ENCODE measurements around the gene ARMC10.
"Not testable (repeated sequence)": the region's sequence is repeated elsewhere in the genome, so short reads cannot be mapped to it uniquely, and the experiment has no call there.

ARMC10 gene

DNA sequence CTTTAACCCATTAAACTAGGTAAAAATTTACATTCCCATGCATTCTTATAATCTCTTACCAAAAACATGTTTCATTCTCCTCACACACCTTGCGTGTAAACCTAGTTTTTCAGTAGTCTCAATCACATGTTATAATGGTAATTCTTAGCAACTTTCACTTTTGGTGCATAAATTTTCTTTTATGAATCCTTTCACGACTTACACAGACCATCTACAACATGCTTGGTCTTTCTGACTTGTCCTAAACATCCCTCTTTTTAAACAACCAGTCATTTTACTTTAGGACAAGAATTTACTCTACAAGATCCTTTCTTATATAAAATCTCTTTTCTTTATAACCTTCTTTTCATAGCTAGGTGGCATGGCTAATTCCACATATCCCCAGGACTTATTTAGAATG, 26.1 kb upstream of the ARMC10 start:
- H4K12ac ChIP-seq (ENCODE audit: low read depth, low read length): no peak overlapping the region
- no peak overlapping the region for H3K9ac ChIP-seq (ENCODE audit: low read length)
- H4K8ac ChIP-seq (ENCODE audit: low read depth, low read length): no peak overlapping the region
- H3K4me1 ChIP-seq (ENCODE audit: control insufficient read depth in 1 of 2, insufficient read depth in 2 of 2, low read length in 2 of 2): no peaks in the 10 kb centered on the region
- no peak overlapping the region for H2AK5ac ChIP-seq (ENCODE audit: low read length)
- no peak overlapping the region for H3K23ac ChIP-seq (ENCODE audit: low read length)
- H3K4ac ChIP-seq (ENCODE audit: low read depth, low read length): no peak overlapping the region
- no peaks in the 10 kb centered on the region for H3K36me3 ChIP-seq (ENCODE audit: control insufficient read depth in 1 of 2, insufficient read depth in 2 of 2, low read length in 2 of 2)
- no peak overlapping the region for H2BK120ac ChIP-seq (ENCODE audit: insufficient read depth, low read length, poor library complexity)
- H4K91ac ChIP-seq (ENCODE audit: low read depth, low read length): no peak overlapping the region
- H3K79me1 ChIP-seq (ENCODE audit: low read length): no peaks in the 10 kb centered on the region
- H2BK12ac ChIP-seq (ENCODE audit: low read length): no peak overlapping the region
- H3K4me2 ChIP-seq (ENCODE audit: low read length): no peak overlapping the region
- no peaks in the 10 kb centered on the region for H3K27me3 ChIP-seq (ENCODE audit: insufficient read depth, low read length)
- H2BK5ac ChIP-seq (ENCODE audit: low read depth, low read length, poor library complexity): no peak overlapping the region
- H3K18ac ChIP-seq (ENCODE audit: low read length): no peak overlapping the region
- no peak overlapping the region for H2AFZ ChIP-seq (ENCODE audit: insufficient read depth, low read length, poor library complexity)
- no CpG with 5 or more reads among the region's 2 CpGs for WGBS (ENCODE audit: extremely low coverage, insufficient coverage, insufficient read length)
- H3K4me3 ChIP-seq (ENCODE audit: low read depth, low read length): no peak overlapping the region
- H3K27ac ChIP-seq (ENCODE audit: low read depth, low read length): no peak overlapping the region
- DNase-seq: no peak
- peaks cover 3% of the 10 kb centered on the region for H3K9me3 ChIP-seq (ENCODE audit: insufficient read depth, low read depth, low read length)
- no peaks in the 10 kb centered on the region for H3K79me2 ChIP-seq (ENCODE audit: control insufficient read depth, insufficient read depth, low read length, poor library complexity)
- no peak overlapping the region for H3K14ac ChIP-seq (ENCODE audit: low read length)

- WGBS (ENCODE audit: extremely low coverage, insufficient coverage, insufficient read length): no CpG with 5 or more reads among the region's 6 CpGs
- no peak overlapping the region for H4K91ac ChIP-seq (ENCODE audit: low read depth, low read length)
These were observed 23.4 kb upstream of the ARMC10 start for GRCh38 chr7:103051519-103051918.

GRCh38 chr7:103056006-103056405, 18.9 kb upstream of the ARMC10 start:
- not testable (repeated sequence) for H3K79me2 ChIP-seq (ENCODE audit: control insufficient read depth, insufficient read depth, low read length, poor library complexity); H3K18ac ChIP-seq (ENCODE audit: low read length); H3K27me3 ChIP-seq (ENCODE audit: insufficient read depth, low read length); H2BK12ac ChIP-seq (ENCODE audit: low read length); H3K4me2 ChIP-seq (ENCODE audit: low read length); H3K4me1 ChIP-seq (ENCODE audit: control insufficient read depth in 1 of 2, insufficient read depth in 2 of 2, low read length in 2 of 2); H3K4me3 ChIP-seq (ENCODE audit: low read depth, low read length); H3K23ac ChIP-seq (ENCODE audit: low read length); H4K8ac ChIP-seq (ENCODE audit: low read depth, low read length); H3K4ac ChIP-seq (ENCODE audit: low read depth, low read length); H2BK5ac ChIP-seq (ENCODE audit: low read depth, low read length, poor library complexity); H3K27ac ChIP-seq (ENCODE audit: low read depth, low read length); H2AK5ac ChIP-seq (ENCODE audit: low read length); H3K9me3 ChIP-seq (ENCODE audit: insufficient read depth, low read depth, low read length); H4K91ac ChIP-seq (ENCODE audit: low read depth, low read length); H3K79me1 ChIP-seq (ENCODE audit: low read length); H4K12ac ChIP-seq (ENCODE audit: low read depth, low read length); H2AFZ ChIP-seq (ENCODE audit: insufficient read depth, low read length, poor library complexity); H3K14ac ChIP-seq (ENCODE audit: low read length); DNase-seq; H3K9ac ChIP-seq (ENCODE audit: low read length); H3K36me3 ChIP-seq (ENCODE audit: control insufficient read depth in 1 of 2, insufficient read depth in 2 of 2, low read length in 2 of 2); H2BK120ac ChIP-seq (ENCODE audit: insufficient read depth, low read length, poor library complexity)
- no CpG with 5 or more reads among the region's 1 CpG for WGBS (ENCODE audit: extremely low coverage, insufficient coverage, insufficient read length)

More at GRCh38 chr7:103051519-103051918, 23.4 kb upstream of the ARMC10 start:
- Histone ChIP-seq H3K27ac (ENCODE audit: low read depth, low read length) (no peak overlapping the region), H3K36me3 (ENCODE audit: control insufficient read depth in 1 of 2, insufficient read depth in 2 of 2, low read length in 2 of 2) (no peaks in the 10 kb centered on the region), H4K8ac (ENCODE audit: low read depth, low read length) (no peak overlapping the region), H2AK5ac (ENCODE audit: low read length) (no peak overlapping the region), H3K9ac (ENCODE audit: low read length) (no peak overlapping the region), H3K14ac (ENCODE audit: low read length) (no peak overlapping the region), H3K9me3 (ENCODE audit: insufficient read depth, low read depth, low read length) (peaks cover 3% of the 10 kb centered on the region), H2BK120ac (ENCODE audit: insufficient read depth, low read length, poor library complexity) (no peak overlapping the region), H3K4ac (ENCODE audit: low read depth, low read length) (no peak overlapping the region), H2BK5ac (ENCODE audit: low read depth, low read length, poor library complexity) (no peak overlapping the region), H3K23ac (ENCODE audit: low read length) (no peak overlapping the region), H3K4me3 (ENCODE audit: low read depth, low read length) (no peak overlapping the region), H3K27me3 (ENCODE audit: insufficient read depth, low read length) (no peaks in the 10 kb centered on the region), H3K79me2 (ENCODE audit: control insufficient read depth, insufficient read depth, low read length, poor library complexity) (no peaks in the 10 kb centered on the region), H3K4me1 (ENCODE audit: control insufficient read depth in 1 of 2, insufficient read depth in 2 of 2, low read length in 2 of 2) (no peaks in the 10 kb centered on the region), H3K18ac (ENCODE audit: low read length) (no peak overlapping the region), H3K4me2 (ENCODE audit: low read length) (no peak overlapping the region), H3K79me1 (ENCODE audit: low read length) (no peaks in the 10 kb centered on the region), H2BK12ac (ENCODE audit: low read length) (no peak overlapping the region), H2AFZ (ENCODE audit: insufficient read depth, low read length, poor library complexity) (no peak overlapping the region), H4K12ac (ENCODE audit: low read depth, low read length) (no peak overlapping the region)
- DNase-seq: no peak

- Histone ChIP-seq H3K18ac (ENCODE audit: low read length) (no peak overlapping the region), H3K4me3 (ENCODE audit: low read depth, low read length) (no peak overlapping the region), H2AFZ (ENCODE audit: insufficient read depth, low read length, poor library complexity) (no peak overlapping the region), H2BK120ac (ENCODE audit: insufficient read depth, low read length, poor library complexity) (no peak overlapping the region), H3K23ac (ENCODE audit: low read length) (no peak overlapping the region), H3K9me3 (ENCODE audit: insufficient read depth, low read depth, low read length) (no peaks in the 10 kb centered on the region), H2BK5ac (ENCODE audit: low read depth, low read length, poor library complexity) (no peak overlapping the region), H3K9ac (ENCODE audit: low read length) (no peak overlapping the region), H3K27me3 (ENCODE audit: insufficient read depth, low read length) (no peaks in the 10 kb centered on the region), H2AK5ac (ENCODE audit: low read length) (no peak overlapping the region), H4K91ac (ENCODE audit: low read depth, low read length) (no peak overlapping the region), H3K79me2 (ENCODE audit: control insufficient read depth, insufficient read depth, low read length, poor library complexity) (no peaks in the 10 kb centered on the region), H3K4me2 (ENCODE audit: low read length) (no peak overlapping the region), H2BK12ac (ENCODE audit: low read length) (no peak overlapping the region), H3K36me3 (ENCODE audit: control insufficient read depth in 1 of 2, insufficient read depth in 2 of 2, low read length in 2 of 2) (no peaks in the 10 kb centered on the region), H3K79me1 (ENCODE audit: low read length) (no peaks in the 10 kb centered on the region), H3K14ac (ENCODE audit: low read length) (no peak overlapping the region), H3K4me1 (ENCODE audit: control insufficient read depth in 1 of 2, insufficient read depth in 2 of 2, low read length in 2 of 2) (peaks cover 0 to 2% of the 10 kb centered on the region in 2 experiments), H4K8ac (ENCODE audit: low read depth, low read length) (no peak overlapping the region), H3K27ac (ENCODE audit: low read depth, low read length) (no peak overlapping the region), H3K4ac (ENCODE audit: low read depth, low read length) (no peak overlapping the region), H4K12ac (ENCODE audit: low read depth, low read length) (no peak overlapping the region)
- no peak for DNase-seq
These were observed 16.8 kb upstream of the ARMC10 start for GRCh38 chr7:103058122-103058521.
